WTC11 (cell line): ENCODE results near the gene PAPOLA. TPM values are rescaled to one million over a fixed set of nuclear protein-coding genes. Genes with fewer than 3 reads are reported as not detected.

Experiments
- ATAC-seq: fragments of 200-7000 bp; cut with Tn5 transposase; 2 replicates; pipeline ENCODE4 v1.10.0; 2021; ENCODE audit warnings: mild to moderate bottlenecking, moderate library complexity
- CTCF ChIA-PET: fragments of 300-600 bp; sonication (Branson Sonifier 250); formaldehyde crosslinking; loops from one replicate; lab custom pipeline; 2021; ENCODE audit warnings: antibody characterized with exemption; lab: Charles Lee
- POLR2A ChIA-PET: fragments of 350-600 bp; sonication (Branson Sonifier 250); formaldehyde crosslinking; loops from one replicate; lab custom pipeline; 2021; ENCODE audit warnings: antibody characterized with exemption; lab: Charles Lee
- DNase-seq: peaks from one replicate; pipeline ENCODE4 v3.0.0; 2021; ENCODE audit warnings: low spot score
- H3K27ac Mint-ChIP-seq: 2 replicates; pipeline ENCODE4 v1.8.0; 2021; ENCODE audit warnings: mixed read lengths
- H3K27me3 Mint-ChIP-seq: 2 replicates; pipeline ENCODE4 v1.8.0; 2021; ENCODE audit warnings: low read depth, mild to moderate bottlenecking, moderate library complexity, mixed read lengths
- H3K36me3 Mint-ChIP-seq: 2 replicates; pipeline ENCODE4 v1.8.0; 2021; ENCODE audit warnings: mixed read lengths
- H3K4me1 Mint-ChIP-seq: 2 replicates; pipeline ENCODE4 v1.8.0; 2022; ENCODE audit warnings: mixed read lengths
- H3K4me3 Mint-ChIP-seq: 2 replicates; pipeline ENCODE4 v1.8.0; 2021; ENCODE audit warnings: mild to moderate bottlenecking, moderate library complexity, mixed read lengths
- H3K9me3 Mint-ChIP-seq: 2 replicates; pipeline ENCODE4 v1.8.0; 2021; ENCODE audit warnings: mixed read lengths
- E2F1 ChIP-seq: sonication (generic); formaldehyde crosslinking; IDR thresholded peaks from 2 replicates; pipeline ENCODE4 v1.8.0; 2022; ENCODE audit warnings: mild to moderate bottlenecking, missing genetic modification reagents
- FOXJ3 ChIP-seq: sonication (generic); formaldehyde crosslinking; IDR thresholded peaks from 2 replicates; pipeline ENCODE4 v1.9.0; 2021; ENCODE audit warnings: missing genetic modification reagents, mild to moderate bottlenecking, borderline replicate concordance
- IRF2 ChIP-seq: sonication (generic); formaldehyde crosslinking; IDR thresholded peaks from 2 replicates; pipeline ENCODE4 v1.8.0; 2022; ENCODE audit warnings: low read depth, missing genetic modification reagents, borderline replicate concordance
- MAX ChIP-seq: sonication (generic); formaldehyde crosslinking; IDR thresholded peaks from 2 replicates; pipeline ENCODE4 v1.8.0; 2022; ENCODE audit warnings: mild to moderate bottlenecking, missing genetic modification reagents
- MYBL2 ChIP-seq: sonication (generic); formaldehyde crosslinking; IDR thresholded peaks from 2 replicates; pipeline ENCODE4 v1.8.1; 2023; ENCODE audit warnings: mild to moderate bottlenecking, moderate library complexity, missing genetic modification reagents
- NFYB ChIP-seq: sonication (generic); formaldehyde crosslinking; conservative IDR thresholded peaks from 2 replicates; pipeline ENCODE4 v1.8.0; 2022; ENCODE audit warnings: low read depth, missing genetic modification reagents
- TCF7 ChIP-seq: sonication (generic); formaldehyde crosslinking; IDR thresholded peaks from 2 replicates; pipeline ENCODE4 v1.8.0; 2022; ENCODE audit warnings: mild to moderate bottlenecking, low read depth, missing genetic modification reagents, moderate library complexity
- TEAD4 ChIP-seq: sonication (generic); formaldehyde crosslinking; IDR thresholded peaks from 2 replicates; pipeline ENCODE4 v1.8.0; 2022; ENCODE audit warnings: mild to moderate bottlenecking, missing genetic modification reagents
- total RNA-seq: library from RNA; stranded (reverse); gene quantifications from 3 replicates; pipeline ENCODE4 v1.2.3, GENCODE V29; 2021
- TF ChIP-seq, protein P1 (sequence below): sonication (generic); formaldehyde crosslinking; IDR thresholded peaks from 2 replicates; pipeline ENCODE4 v1.8.0; 2022; ENCODE audit warnings: missing genetic modification reagents
- TF ChIP-seq, protein P2 (sequence below): fragments of 250-450 bp; sonication (Bioruptor Pico); IDR thresholded peaks from 2 replicates; pipeline ENCODE4 v1.9.0; 2021; ENCODE audit warnings: mild to moderate bottlenecking
- TF ChIP-seq, protein P3 (sequence below): fragments of 250-450 bp; sonication (Bioruptor Pico); IDR thresholded peaks from 2 replicates; pipeline ENCODE4 v1.9.0; 2021; ENCODE audit warnings: mild to moderate bottlenecking

PAPOLA gene
- total RNA-seq, 1 experiment from 2014 or later: 210 TPM

- TF ChIP-seq, protein P1, sequence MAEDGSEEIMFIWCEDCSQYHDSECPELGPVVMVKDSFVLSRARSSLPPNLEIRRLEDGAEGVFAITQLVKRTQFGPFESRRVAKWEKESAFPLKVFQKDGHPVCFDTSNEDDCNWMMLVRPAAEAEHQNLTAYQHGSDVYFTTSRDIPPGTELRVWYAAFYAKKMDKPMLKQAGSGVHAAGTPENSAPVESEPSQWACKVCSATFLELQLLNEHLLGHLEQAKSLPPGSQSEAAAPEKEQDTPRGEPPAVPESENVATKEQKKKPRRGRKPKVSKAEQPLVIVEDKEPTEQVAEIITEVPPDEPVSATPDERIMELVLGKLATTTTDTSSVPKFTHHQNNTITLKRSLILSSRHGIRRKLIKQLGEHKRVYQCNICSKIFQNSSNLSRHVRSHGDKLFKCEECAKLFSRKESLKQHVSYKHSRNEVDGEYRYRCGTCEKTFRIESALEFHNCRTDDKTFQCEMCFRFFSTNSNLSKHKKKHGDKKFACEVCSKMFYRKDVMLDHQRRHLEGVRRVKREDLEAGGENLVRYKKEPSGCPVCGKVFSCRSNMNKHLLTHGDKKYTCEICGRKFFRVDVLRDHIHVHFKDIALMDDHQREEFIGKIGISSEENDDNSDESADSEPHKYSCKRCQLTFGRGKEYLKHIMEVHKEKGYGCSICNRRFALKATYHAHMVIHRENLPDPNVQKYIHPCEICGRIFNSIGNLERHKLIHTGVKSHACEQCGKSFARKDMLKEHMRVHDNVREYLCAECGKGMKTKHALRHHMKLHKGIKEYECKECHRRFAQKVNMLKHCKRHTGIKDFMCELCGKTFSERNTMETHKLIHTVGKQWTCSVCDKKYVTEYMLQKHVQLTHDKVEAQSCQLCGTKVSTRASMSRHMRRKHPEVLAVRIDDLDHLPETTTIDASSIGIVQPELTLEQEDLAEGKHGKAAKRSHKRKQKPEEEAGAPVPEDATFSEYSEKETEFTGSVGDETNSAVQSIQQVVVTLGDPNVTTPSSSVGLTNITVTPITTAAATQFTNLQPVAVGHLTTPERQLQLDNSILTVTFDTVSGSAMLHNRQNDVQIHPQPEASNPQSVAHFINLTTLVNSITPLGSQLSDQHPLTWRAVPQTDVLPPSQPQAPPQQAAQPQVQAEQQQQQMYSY (CRISPR knock-in tag): no peak
- TF ChIP-seq, all 79 proteins: peak for 0
Measured at GRCh38 chr14:96478119-96478518, 24.1 kb upstream of the PAPOLA start (continued).

GRCh38 chr14:96479435-96480146 is 22.6 kb upstream of the PAPOLA start:
- CTCF ChIA-PET: interaction anchor here (1.4 kb wide), 1 partner anchor 373 kb away, joined by 3 read pairs; no protein-coding TSS in a partner anchor
- DNase-seq: no peak
- TF ChIP-seq FOXJ3 (CRISPR knock-in tag) (no peak), IRF2 (CRISPR knock-in tag) (no peak), NFYB (CRISPR knock-in tag) (no peak), MYBL2 (CRISPR knock-in tag) (no peak), MAX (CRISPR knock-in tag) (no peak), TEAD4 (CRISPR knock-in tag) (no peak), E2F1 (CRISPR knock-in tag) (no peak)
- TF ChIP-seq, protein P2, sequence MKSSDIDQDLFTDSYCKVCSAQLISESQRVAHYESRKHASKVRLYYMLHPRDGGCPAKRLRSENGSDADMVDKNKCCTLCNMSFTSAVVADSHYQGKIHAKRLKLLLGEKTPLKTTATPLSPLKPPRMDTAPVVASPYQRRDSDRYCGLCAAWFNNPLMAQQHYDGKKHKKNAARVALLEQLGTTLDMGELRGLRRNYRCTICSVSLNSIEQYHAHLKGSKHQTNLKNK (CRISPR knock-in tag): no peak
- TF ChIP-seq, protein P3, sequence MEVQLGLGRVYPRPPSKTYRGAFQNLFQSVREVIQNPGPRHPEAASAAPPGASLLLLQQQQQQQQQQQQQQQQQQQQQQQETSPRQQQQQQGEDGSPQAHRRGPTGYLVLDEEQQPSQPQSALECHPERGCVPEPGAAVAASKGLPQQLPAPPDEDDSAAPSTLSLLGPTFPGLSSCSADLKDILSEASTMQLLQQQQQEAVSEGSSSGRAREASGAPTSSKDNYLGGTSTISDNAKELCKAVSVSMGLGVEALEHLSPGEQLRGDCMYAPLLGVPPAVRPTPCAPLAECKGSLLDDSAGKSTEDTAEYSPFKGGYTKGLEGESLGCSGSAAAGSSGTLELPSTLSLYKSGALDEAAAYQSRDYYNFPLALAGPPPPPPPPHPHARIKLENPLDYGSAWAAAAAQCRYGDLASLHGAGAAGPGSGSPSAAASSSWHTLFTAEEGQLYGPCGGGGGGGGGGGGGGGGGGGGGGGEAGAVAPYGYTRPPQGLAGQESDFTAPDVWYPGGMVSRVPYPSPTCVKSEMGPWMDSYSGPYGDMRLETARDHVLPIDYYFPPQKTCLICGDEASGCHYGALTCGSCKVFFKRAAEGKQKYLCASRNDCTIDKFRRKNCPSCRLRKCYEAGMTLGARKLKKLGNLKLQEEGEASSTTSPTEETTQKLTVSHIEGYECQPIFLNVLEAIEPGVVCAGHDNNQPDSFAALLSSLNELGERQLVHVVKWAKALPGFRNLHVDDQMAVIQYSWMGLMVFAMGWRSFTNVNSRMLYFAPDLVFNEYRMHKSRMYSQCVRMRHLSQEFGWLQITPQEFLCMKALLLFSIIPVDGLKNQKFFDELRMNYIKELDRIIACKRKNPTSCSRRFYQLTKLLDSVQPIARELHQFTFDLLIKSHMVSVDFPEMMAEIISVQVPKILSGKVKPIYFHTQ: no peak
- H3K4me1 Mint-ChIP-seq: no peaks in the 10 kb centered on the region
- no peak overlapping the region for H3K4me3 Mint-ChIP-seq
- no peaks in the 10 kb centered on the region; the same call in 1 of the 2 replicates for H3K27me3 Mint-ChIP-seq
- H3K27ac Mint-ChIP-seq: no peak overlapping the region; the same call in 1 of the 2 replicates
- no peaks in the 10 kb centered on the region for H3K36me3 Mint-ChIP-seq
- no peak for ATAC-seq
- POLR2A ChIA-PET: no interaction called here
- no peaks in the 10 kb centered on the region for H3K9me3 Mint-ChIP-seq

- H3K9me3 Mint-ChIP-seq: no peaks in the 10 kb centered on the region
- TF ChIP-seq TCF7 (CRISPR knock-in tag): no peak
- TF ChIP-seq, all 79 proteins: peak for 0
- POLR2A ChIA-PET: no interaction called here
- H3K4me1 Mint-ChIP-seq: no peaks in the 10 kb centered on the region
- no peak overlapping the region for H3K27ac Mint-ChIP-seq
- DNase-seq: no peak
- no peaks in the 10 kb centered on the region; the same call in 1 of the 2 replicates for H3K27me3 Mint-ChIP-seq
- CTCF ChIA-PET: no interaction called here
- H3K4me3 Mint-ChIP-seq: no peak overlapping the region
- no peaks in the 10 kb centered on the region for H3K36me3 Mint-ChIP-seq
- ATAC-seq: no peak
Measured at GRCh38 chr14:96481731-96482314, 20.4 kb upstream of the PAPOLA start.
